AG04449 (cell line): Measurements from ENCODE around the gene IDH3A.

Experiments used
- CTCF ChIA-PET: fragments of 350-600 bp; formaldehyde crosslinking; extraction: SDS; loops from one replicate; lab custom pipeline; 2021; ENCODE audit warnings: antibody characterized with exemption; lab: Yijun Ruan, JAX
- POLR2A ChIA-PET: fragments of 400-600, 350-600 bp; formaldehyde crosslinking; extraction: SDS; loops from one replicate; lab custom pipeline; 2020; ENCODE audit warnings: antibody characterized with exemption, inconsistent platforms; lab: Yijun Ruan, JAX
- DNase-seq: peaks from one replicate; pipeline ENCODE4 v3.0.0-alpha.2; 2010; ENCODE audit warnings: low read depth, low spot score
- H3K4me3 ChIP-seq: 2 replicates; pipeline ENCODE4 v1.5.1; 2011; ENCODE audit warnings: low read depth, mild to moderate bottlenecking, control low read depth, low read length
- CTCF ChIP-seq: IDR thresholded peaks from one replicate; pipeline ENCODE4 v1.5.1; 2011; ENCODE audit warnings: mild to moderate bottlenecking, moderate library complexity, low read length, control low read depth, inconsistent platforms; ENCODE audit not compliant: insufficient read depth; ENCODE audit errors: missing control alignments

The IDH3A gene

GRCh38 chr15:78178064-78178463 lies 28.9 kb downstream of the IDH3A start:
- no peak for TF ChIP-seq CTCF
- DNase-seq: no peak
- ChIA-PET CTCF (interaction anchor here (0.6 to 7.7 kb wide), 20 partner anchors 10 to 245 kb away, joined by 3 to 127 read pairs (median 4); partner anchors contain the start of gene CIB2), POLR2A (no interaction called here)
- H3K4me3 ChIP-seq: no peak overlapping the region

- no peak overlapping the region for H3K4me3 ChIP-seq
- DNase-seq: no peak
- ChIA-PET CTCF (interaction anchor here (0.8 to 7.7 kb wide), 8 partner anchors 13 to 221 kb away, joined by 3 to 127 read pairs (median 4); no protein-coding TSS in a partner anchor), POLR2A (no interaction called here)
- no peak for TF ChIP-seq CTCF
Measured at GRCh38 chr15:78179286-78179840, 30.2 kb downstream of the IDH3A start.

- no peak for TF ChIP-seq CTCF
- POLR2A ChIA-PET: no interaction called here
- no peak for DNase-seq
- CTCF ChIA-PET: interaction anchor here (0.8 to 7.7 kb wide), 5 partner anchors 11 to 221 kb away, joined by 3 to 127 read pairs (median 3); no protein-coding TSS in a partner anchor
- no peak overlapping the region for H3K4me3 ChIP-seq
Measured at GRCh38 chr15:78179906-78180305, 30.7 kb downstream of the IDH3A start.

GRCh38 chr15:78182336-78182700 lies 33.2 kb downstream of the IDH3A start:
- CTCF ChIA-PET: interaction anchor here (1.6 kb wide), 1 partner anchor 58 kb away, joined by 5 read pairs; no protein-coding TSS in a partner anchor
- DNase-seq: no peak
- TF ChIP-seq CTCF: no peak
- H3K4me3 ChIP-seq: no peak overlapping the region
- POLR2A ChIA-PET: no interaction called here

GRCh38 chr15:78182821-78183220 lies 33.7 kb downstream of the IDH3A start:
- DNase-seq: no peak
- CTCF ChIA-PET: interaction anchor here (1.6 kb wide), 1 partner anchor 58 kb away, joined by 5 read pairs; no protein-coding TSS in a partner anchor
- TF ChIP-seq CTCF: no peak
- H3K4me3 ChIP-seq: no peak overlapping the region
- POLR2A ChIA-PET: no interaction called here

- POLR2A ChIA-PET: no interaction called here
- no peak for DNase-seq
- CTCF ChIA-PET: interaction anchor here (1.0 to 1.3 kb wide), 4 partner anchors 15 to 85 kb away, joined by 3 to 4 read pairs (median 3); no protein-coding TSS in a partner anchor
- no peak overlapping the region for H3K4me3 ChIP-seq
- no peak for TF ChIP-seq CTCF
Measured at GRCh38 chr15:78192826-78193594, 43.8 kb downstream of the IDH3A start.
